Thoracic aorta (tissue), 2 donors: ENCODE measurements around the gene TSSC4. TPM values are rescaled to one million over a fixed set of nuclear protein-coding genes. Genes with fewer than 3 reads are reported as not detected.

Experiments used
- ATAC-seq: fragments of 150-250 bp; one replicate; pipeline ENCODE4 v1.8.0; 2017; ENCODE audit warnings: low read depth; ENCODE audit not compliant: insufficient number of reproducible peaks, low FRiP score
- DNase-seq: peaks from one replicate; pipeline ENCODE4 v3.0.0-alpha.2; 2020; ENCODE audit warnings: low spot score
- H3K27ac ChIP-seq, 2 donors: fragments of 200-600 bp; sonication (generic); 1 replicate in 1 of 2; 2 replicates in 1 of 2; pipeline ENCODE4 v1.5.1; 2016; ENCODE audit warnings: mild to moderate bottlenecking in 2 of 2, moderate library complexity in 2 of 2
- H3K27me3 ChIP-seq: fragments of 200-600 bp; sonication (generic); replicated peaks from 2 replicates; pipeline ENCODE4 v1.6.0; 2016; ENCODE audit warnings: mild to moderate bottlenecking; ENCODE audit not compliant: insufficient read depth
- H3K36me3 ChIP-seq: fragments of 200-600 bp; sonication (generic); one replicate; pipeline ENCODE4 v1.5.1; 2016
- H3K4me1 ChIP-seq, 2 donors: fragments of 200-600 bp; sonication (generic); 1 replicate in 1 of 2; 2 replicates in 1 of 2; pipeline versions ENCODE4 v1.5.1 to v1.6.0; 2016; ENCODE audit warnings: low read depth in 2 of 2, mild to moderate bottlenecking in 1 of 2; ENCODE audit not compliant: control insufficient read depth in 1 of 2
- H3K4me3 ChIP-seq: fragments of 200-600 bp; sonication (generic); 2 replicates; pipeline ENCODE4 v1.5.1; 2016; ENCODE audit warnings: mild to moderate bottlenecking
- H3K9me3 ChIP-seq: fragments of 200-600 bp; sonication (generic); 2 replicates; pipeline ENCODE4 v1.5.1; 2016
- CTCF ChIP-seq: fragments of 200-600 bp; sonication (generic); IDR thresholded peaks from one replicate; pipeline ENCODE4 v1.5.1; 2019; ENCODE audit warnings: antibody characterized with exemption
- total RNA-seq, 2 donors: library from RNA; depleted of rRNA; stranded (reverse); fragments of >200 nt; gene quantifications; one replicate each; pipeline versions ENCODE4 v1.1.0 to v1.2.3, GENCODE V29; 2016

The TSSC4 gene
- total RNA-seq, 2 donors from 2014 or later, result 31.6 to 57.9 TPM

- Histone ChIP-seq H3K9me3 (no peaks in the 10 kb centered on the region), H3K4me1 (peaks cover 15 to 29% of the 10 kb centered on the region in 2 donors), H3K4me3 (peak overlapping the region; percentile 78), H3K36me3 (peaks cover 42% of the 10 kb centered on the region), H3K27me3 (no peaks in the 10 kb centered on the region), H3K27ac (peak overlapping the region; percentile 88 to 96)
- DNase-seq (no peak), ATAC-seq (no peak)
- TF ChIP-seq CTCF, result no peak
Observed at GRCh38 chr11:2398664-2399355, 1.7 kb upstream of the TSSC4 start.

- Histone ChIP-seq H3K27me3 (no peaks in the 10 kb centered on the region), H3K4me1 (peaks cover 15 to 29% of the 10 kb centered on the region in 2 donors), H3K27ac (peak overlapping the region; percentile 88 to 96), H3K9me3 (no peaks in the 10 kb centered on the region), H3K36me3 (peaks cover 41% of the 10 kb centered on the region), H3K4me3 (peak overlapping the region; percentile 78)
- no peak for TF ChIP-seq CTCF
- ATAC-seq (no peak), DNase-seq (no peak)
Observed at GRCh38 chr11:2399488-2400068, 972 bp upstream of the TSSC4 start.

GRCh38 chr11:2400762-2401435 lies 349 bp downstream of the TSSC4 start:
- H3K27me3 ChIP-seq, result no peaks in the 10 kb centered on the region
- H3K4me3 ChIP-seq, result peak overlapping the region; percentile 88
- DNase-seq, result no peak
- H3K36me3 ChIP-seq, result peaks cover 29% of the 10 kb centered on the region
- no peak for TF ChIP-seq CTCF
- ATAC-seq, result no peak
- H3K4me1 ChIP-seq, result peaks cover 15 to 29% of the 10 kb centered on the region in 2 donors
- H3K27ac ChIP-seq, result peak overlapping the region; percentile 85 to 94
- no peaks in the 10 kb centered on the region for H3K9me3 ChIP-seq

- Histone ChIP-seq H3K27ac (peak overlapping the region; percentile 85 to 94), H3K9me3 (no peaks in the 10 kb centered on the region), H3K36me3 (peaks cover 25% of the 10 kb centered on the region), H3K4me1 (peaks cover 15 to 29% of the 10 kb centered on the region in 2 donors), H3K27me3 (no peaks in the 10 kb centered on the region), H3K4me3 (peak overlapping the region; percentile 88)
- TF ChIP-seq CTCF, result no peak
- ATAC-seq (no peak), DNase-seq (no peak)
Observed at GRCh38 chr11:2401436-2401984, 960 bp downstream of the TSSC4 start.

GRCh38 chr11:2402106-2402505 lies 1.6 kb downstream of the TSSC4 start:
- DNase-seq (no peak), ATAC-seq (no peak)
- Histone ChIP-seq H3K4me1 (peaks cover 15 to 29% of the 10 kb centered on the region in 2 donors), H3K27ac (no peak overlapping the region), H3K9me3 (no peaks in the 10 kb centered on the region), H3K27me3 (no peaks in the 10 kb centered on the region), H3K36me3 (peaks cover 19% of the 10 kb centered on the region), H3K4me3 (no peak overlapping the region)
- TF ChIP-seq CTCF, result no peak
